Erythroblast (primary cell): ENCODE results near the gene PIGN.

Source experiments
- GATA1 ChIP-seq: IDR thresholded peaks from 2 replicates; pipeline ENCODE4 v1.6.1; 2011; ENCODE audit warnings: low read depth, mild to moderate bottlenecking, control low read depth, low read length, moderate library complexity
- POLR2A ChIP-seq: IDR thresholded peaks from 2 replicates; pipeline ENCODE4 v1.6.1; 2011; ENCODE audit warnings: mild to moderate bottlenecking, low read length

DNA sequence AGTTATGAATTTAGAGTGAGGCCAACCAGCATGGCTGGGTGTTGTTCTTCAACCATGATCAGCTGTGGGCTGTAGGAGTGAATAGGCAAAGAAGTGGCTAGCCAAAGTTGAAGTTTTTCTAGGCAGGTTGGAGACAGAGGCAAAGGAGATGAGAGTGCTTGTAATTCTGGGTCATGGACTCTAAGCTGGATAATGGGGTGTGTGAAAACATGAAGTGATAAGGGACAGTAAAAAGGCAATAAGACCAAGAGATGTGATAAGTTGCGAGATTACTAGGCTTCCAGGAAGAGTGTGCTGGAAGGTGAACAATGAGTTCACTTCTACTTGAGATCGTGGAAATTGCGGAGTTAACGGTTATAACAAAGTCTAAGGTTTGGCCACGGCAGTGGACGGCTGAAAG lies 175.4 kb downstream of the PIGN start:
- no peak for TF ChIP-seq POLR2A
- TF ChIP-seq GATA1: no peak
